GM23338 (cell line): Measurements from ENCODE around the gene GOSR2.

ENCODE experiments used
- CREB1 ChIP-seq: fragments of 250-450 bp; sonication (Bioruptor Pico); IDR thresholded peaks from 2 replicates; pipeline ENCODE4 v1.5.0; 2020; ENCODE audit warnings: low read depth, mild to moderate bottlenecking, moderate library complexity
- CTCF ChIP-seq, 2 experiments: fragments of 200-600 bp in 1 of 2; sonication (generic) in 1 of 2; conservative IDR thresholded peaks; 2 replicates each; pipeline versions ENCODE4 v1.5.1 to v1.6.1; 2016 to 2017; ENCODE audit warnings: antibody characterized with exemption in 2 of 2, low read depth in 2 of 2, mild to moderate bottlenecking in 2 of 2, moderate library complexity in 1 of 2
- ETS1 ChIP-seq: IDR thresholded peaks from 2 replicates; pipeline ENCODE4 v1.6.1; 2016; ENCODE audit warnings: antibody characterized with exemption
- EZH2 ChIP-seq: fragments of 200-600 bp; sonication (generic); IDR thresholded peaks from one replicate; pipeline ENCODE4 v1.8.0; 2017; ENCODE audit warnings: antibody characterized with exemption, mild to moderate bottlenecking, low read depth; ENCODE audit not compliant: unreplicated experiment
- EZH2phosphoT487 ChIP-seq: fragments of 200-600 bp; sonication (generic); IDR thresholded peaks from one replicate; pipeline ENCODE4 v1.8.1; 2018; ENCODE audit warnings: antibody characterized with exemption; ENCODE audit not compliant: unreplicated experiment
- JUNB ChIP-seq: IDR thresholded peaks from one replicate; pipeline ENCODE4 v1.6.1; 2016; ENCODE audit warnings: antibody characterized with exemption; ENCODE audit not compliant: unreplicated experiment
- NANOG ChIP-seq: IDR thresholded peaks from 2 replicates; pipeline ENCODE4 v1.6.1; 2016; ENCODE audit warnings: antibody characterized with exemption, borderline replicate concordance
- POLR2AphosphoS5 ChIP-seq: IDR thresholded peaks from 2 replicates; pipeline ENCODE4 v1.6.1; 2016; ENCODE audit warnings: antibody characterized with exemption, low read depth
- REST ChIP-seq: IDR thresholded peaks from one replicate; pipeline ENCODE4 v1.6.1; 2018; ENCODE audit warnings: antibody characterized with exemption; ENCODE audit not compliant: unreplicated experiment
- STAT1 ChIP-seq: IDR thresholded peaks from one replicate; pipeline ENCODE4 v1.6.1; 2016; ENCODE audit warnings: antibody characterized with exemption; ENCODE audit not compliant: unreplicated experiment
- ZNF114 ChIP-seq: fragments of 250-450 bp; sonication (Bioruptor Pico); IDR thresholded peaks from 2 replicates; pipeline ENCODE4 v1.5.0; 2020; ENCODE audit warnings: mild to moderate bottlenecking, moderate library complexity
- ZNF331 ChIP-seq: fragments of 250-450 bp; sonication (Bioruptor Pico); IDR thresholded peaks from 2 replicates; pipeline ENCODE4 v1.5.0; 2020; ENCODE audit warnings: low read depth, mild to moderate bottlenecking, moderate library complexity

- TF ChIP-seq CTCF (conservative IDR thresholded peaks at IDR 0.05; ENCODE audit: low read depth in 2 of 2) = no peak
- TF ChIP-seq POLR2AphosphoS5 = no peak
- no peak for TF ChIP-seq REST
- no peak for TF ChIP-seq ZNF331 (CRISPR knock-in tag)
- TF ChIP-seq CREB1 (CRISPR knock-in tag) = no peak
- no peak for TF ChIP-seq EZH2phosphoT487
- no peak for TF ChIP-seq EZH2
- TF ChIP-seq NANOG = no peak
- no peak for TF ChIP-seq JUNB
- TF ChIP-seq STAT1 = no peak
- TF ChIP-seq ZNF114 (CRISPR knock-in tag) = no peak
- no peak for TF ChIP-seq ETS1
Observed at GRCh38 chr17:46889519-46889918, 33.4 kb upstream of the GOSR2 start.
